ENCODE measurements around the gene RAB17.

RAB17 gene

DNA sequence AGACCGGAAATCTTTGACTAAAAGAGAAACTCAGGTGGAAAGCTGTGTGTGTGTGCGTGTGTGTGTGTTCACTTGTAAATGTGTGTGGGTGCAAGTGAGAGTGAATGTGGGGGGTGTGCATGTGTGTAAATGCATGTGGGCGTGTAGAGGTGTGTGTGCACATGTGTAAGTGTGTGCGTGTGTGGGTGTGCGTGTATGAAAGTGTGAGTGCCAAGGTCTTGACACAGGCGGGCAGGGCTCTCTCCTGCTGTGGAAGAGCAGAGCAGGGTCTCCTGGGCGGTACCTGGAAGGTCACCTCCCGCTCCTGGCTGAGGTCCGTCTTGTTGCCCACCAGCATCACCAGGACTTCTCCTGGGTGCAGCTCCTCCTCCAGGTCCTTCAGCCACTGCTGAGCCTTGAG, 13.6 kb downstream of the RAB17 start:
- no peak for DNase-seq

DNA sequence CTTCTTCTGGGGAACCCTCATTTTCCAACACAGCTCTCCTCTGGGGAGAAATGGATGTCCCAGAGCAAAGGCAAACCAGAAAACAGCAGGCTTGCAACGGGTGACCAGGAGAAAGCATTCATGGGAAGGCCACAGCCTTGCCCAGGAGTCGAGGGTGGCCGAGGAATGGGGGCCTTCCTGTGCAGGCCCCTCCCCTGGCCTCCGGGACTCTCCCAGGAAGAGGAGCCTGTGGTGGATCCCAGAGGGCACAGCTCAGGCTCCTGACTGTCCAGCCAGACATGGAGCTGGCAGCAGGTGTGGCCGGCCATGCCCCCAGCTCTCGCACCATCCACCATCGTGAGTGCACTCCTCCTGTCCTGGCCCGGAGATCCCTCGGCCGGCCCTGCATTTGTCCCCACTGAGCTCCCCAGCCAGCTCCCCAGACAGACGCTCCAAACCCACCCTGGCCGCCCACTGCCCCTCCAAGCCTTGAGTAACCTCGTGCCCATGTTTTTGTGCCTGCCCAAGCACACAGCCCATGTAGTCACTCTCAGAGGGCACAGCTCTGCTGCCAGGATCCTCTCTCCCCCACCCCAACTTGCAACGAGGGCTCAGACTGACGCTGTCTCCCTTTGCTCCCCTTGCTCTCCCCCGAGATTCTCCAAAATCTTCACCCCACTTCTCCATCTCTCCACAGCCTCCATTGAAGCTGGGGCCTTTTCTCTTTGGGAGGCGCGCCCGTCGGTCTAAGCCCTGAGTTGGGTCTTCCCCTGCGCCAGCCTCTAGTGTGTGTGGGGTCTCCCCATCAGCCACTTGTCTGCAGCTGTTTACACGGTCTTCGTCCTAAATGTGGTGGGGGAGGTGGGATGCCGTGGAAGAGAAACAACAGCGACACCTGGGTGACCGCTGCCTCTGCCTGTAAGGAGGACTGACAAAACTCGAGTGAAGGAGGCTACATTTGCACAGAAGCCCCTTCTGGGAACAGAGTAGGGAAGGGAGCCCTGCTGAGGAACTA, 14.4 kb downstream of the RAB17 start:
- DNase-seq: no peak

DNA sequence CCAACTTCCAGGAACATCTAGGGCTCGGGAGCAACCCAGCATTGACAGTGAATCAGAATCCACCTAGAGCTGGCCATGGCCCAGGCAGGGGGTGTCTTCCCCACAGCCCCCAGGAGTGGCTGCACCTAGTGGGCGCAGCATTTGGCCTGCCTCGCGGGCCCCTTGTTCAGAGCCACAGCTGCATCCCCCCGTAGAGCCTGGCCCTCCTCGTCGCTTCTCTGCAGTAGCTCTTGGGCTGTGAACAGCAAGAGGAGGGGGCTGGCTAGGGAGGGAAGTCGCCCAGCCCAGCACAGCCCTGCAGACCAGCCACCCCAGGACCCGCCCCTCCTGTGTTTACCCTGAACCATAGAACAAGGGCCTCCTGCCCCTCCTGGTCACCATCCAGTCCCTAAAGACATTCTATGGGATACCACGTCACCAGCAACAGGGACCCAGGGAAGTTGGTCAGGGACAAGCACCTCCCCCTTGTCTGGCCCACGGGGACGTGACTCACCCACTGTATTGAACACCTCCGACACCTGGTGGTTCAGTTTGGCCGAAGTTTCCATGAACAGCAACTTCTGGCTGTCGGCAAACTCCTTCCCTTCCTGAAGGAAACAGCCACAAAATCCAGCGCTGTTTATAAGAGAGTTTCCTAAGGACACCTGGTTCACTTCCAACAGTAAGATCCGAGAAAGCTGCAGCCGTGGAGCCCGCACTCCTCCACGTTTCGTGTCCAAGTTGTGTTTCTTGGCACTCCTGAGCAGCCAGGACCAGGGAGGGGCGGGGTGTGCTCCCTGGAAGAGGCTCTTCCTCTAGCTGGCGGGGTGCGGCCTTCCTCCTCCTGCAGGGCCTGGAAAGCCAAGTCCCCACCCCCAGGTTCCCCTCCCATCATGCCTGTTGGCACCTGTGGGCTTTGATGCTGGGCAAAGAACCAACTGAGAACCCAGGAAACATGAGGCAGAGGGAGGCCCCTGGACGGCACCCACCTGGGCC, 15.4 kb downstream of the RAB17 start:
- no peak for DNase-seq

DNA sequence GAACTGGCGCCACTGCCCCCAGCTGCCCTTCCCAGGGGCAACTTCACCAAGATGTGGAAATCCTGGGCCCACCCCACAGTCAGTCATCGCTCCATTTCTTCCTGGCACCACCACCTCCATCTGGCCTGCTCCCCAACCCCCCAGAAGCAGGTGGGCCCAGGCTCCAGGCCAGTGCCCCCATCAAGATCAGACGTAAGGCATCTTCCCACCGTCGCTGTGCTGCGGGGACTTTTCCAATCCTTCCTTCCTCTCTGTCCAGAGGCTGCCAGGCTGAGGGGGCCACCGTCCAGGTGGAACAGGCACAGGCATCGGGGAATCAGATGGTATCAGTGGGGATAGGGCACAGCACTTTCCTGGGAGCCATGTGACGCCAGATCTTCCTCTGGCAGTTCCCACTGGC, 16.1 kb downstream of the RAB17 start:
- DNase-seq: no peak

DNA sequence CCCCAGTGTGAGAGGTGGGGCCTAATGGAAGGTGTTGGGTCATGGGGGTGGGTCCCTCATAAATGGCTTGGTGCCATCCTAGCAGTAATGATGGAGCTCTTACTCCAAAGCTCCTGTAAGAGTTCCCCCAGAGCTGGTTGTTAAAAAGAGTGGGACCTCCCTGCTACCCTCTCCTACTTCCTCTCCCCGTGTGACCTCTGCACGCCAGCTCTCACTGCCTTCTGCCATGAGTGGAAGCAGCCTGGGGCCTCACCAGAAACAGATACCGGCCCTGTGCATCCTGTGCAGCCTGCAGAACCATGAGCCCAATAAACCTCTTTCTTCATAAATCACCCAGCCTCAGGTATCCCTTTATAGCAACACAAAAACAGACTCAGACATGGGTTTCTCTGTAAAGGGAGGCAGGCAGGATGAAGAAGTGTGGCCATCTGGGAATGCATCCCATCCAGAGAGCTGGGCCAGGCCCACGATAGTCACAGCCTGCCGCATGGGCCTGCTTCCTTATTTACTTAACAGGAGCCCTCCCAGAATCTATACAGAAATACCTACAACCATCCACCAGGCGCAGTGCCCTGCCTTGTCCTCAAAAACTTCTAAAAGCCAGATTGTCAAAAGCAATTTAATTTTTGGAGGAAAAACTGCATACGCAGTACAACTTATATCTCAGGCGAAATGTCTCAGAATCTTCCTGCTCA, 16.7 kb downstream of the RAB17 start:
- DNase-seq: no peak

DNA sequence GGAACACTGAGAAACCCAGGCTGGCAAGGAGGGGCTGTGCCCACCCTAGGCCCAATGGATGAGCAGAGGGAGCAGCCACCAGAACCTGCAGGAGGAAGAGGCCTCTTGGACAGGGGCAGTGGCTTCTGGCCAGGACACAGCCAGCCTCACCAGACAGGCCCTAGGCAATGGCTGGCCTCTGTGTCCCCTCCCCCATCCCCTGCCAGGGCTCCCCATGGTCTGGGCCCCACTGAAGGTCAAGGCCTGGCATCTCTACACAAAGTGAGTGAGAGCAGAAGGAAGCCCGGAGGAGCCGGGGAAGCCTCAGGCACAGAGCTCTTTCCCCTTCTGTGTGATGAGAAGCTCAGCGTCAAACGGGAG, 17.8 kb downstream of the RAB17 start:
- DNase-seq: no peak

DNA sequence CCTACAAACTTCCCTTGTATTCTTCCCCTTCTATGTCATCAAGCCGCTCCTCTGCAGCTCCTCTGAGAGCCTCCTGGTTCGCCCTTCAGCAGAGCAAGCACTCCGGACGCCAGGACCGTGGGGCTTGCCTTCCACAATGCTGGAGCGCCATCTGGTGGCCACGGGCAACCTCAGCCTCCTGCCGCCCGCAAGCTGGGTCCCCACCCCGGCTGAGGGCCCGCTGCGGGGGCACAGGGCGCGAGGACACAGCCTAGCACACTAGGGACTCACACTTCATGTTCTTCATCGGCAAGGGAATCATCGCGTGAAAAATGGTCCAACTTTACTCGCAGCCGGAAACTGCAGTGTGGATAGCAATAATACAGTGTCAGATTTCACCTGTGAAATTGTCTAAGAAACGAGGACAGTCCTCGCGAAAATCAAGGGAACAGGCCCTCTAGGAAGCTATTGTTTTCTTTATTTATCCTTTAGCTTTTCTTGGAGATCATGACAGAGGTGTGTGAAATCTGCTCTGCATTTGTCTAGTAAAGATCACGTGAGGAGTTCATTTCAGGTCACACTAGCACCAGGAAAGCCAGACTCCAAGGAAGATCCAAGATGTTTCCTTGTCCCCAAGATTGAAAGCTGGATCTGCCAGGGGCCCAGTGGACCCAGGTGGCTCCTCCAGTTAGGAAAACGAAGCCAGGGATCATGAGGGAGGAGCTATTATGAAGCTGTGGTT, 18.4 kb downstream of the RAB17 start:
- DNase-seq: peak; percentile 89 to 94

DNA sequence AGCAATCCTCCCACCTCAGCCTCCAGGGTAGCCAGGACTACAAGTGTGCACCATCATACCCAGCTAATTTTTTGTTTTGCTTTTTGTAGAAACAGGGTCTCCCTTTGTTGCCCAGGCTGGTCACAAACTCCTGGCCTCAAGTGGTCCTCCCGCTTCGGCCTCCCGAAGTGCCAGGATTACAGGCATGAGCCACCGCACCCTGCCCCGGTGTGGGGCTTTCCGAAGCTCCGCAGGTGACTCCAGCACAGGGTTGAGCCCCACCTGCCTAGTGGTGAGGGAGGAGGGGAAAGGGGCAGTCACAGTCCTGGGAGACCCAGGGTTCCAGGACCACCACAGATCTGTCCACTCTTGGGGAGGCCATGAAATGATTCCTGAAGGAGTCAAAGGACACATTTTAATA, 19.0 kb downstream of the RAB17 start:
- DNase-seq: no peak

DNA sequence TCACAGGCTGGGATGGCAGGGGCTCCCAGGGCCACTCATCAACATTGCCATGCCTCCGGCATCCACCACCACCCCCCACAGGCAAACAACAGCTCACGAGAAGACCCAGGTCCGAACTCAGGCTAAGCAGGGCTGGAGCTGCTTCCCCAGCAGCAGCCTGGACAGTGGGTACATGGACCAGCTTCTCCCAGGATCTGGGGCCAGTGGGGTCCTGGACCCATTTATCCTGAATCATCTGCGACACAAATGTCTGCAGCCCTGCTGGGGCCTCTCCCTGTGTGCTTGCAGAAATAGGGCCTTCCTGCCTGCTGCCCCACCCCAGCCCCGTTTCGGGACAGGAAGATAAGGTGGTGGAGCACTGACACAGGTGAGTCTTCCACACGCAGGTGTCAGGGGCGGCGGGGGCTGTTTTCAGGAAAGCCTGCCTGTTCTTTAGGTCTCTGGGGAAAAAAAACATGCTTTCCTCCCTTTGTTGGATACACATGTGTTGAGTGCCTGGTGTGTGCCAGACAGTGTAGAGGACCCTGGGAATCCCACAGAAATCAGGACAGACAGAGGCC, 19.7 kb downstream of the RAB17 start:
- DNase-seq: no peak

DNA sequence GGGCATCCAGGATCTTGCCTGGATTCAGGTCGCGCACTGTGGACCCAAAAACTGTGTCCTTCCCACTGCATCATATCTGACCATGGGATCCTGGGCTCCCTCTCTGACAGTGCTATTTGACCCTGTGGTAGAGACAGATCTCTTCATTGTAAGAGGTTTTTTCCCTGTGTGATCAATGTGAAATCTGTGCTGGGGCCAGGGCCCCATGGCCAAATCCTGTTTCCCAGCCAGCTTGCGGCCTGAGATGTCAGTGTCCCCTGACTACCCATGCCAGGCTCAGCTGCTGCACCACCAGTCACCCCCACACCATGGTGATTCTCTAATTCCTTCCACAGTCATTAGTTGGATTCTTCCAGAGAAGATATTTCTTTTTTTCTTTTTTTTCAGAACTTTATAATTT, 20.6 kb downstream of the RAB17 start:
- no peak for DNase-seq

DNA sequence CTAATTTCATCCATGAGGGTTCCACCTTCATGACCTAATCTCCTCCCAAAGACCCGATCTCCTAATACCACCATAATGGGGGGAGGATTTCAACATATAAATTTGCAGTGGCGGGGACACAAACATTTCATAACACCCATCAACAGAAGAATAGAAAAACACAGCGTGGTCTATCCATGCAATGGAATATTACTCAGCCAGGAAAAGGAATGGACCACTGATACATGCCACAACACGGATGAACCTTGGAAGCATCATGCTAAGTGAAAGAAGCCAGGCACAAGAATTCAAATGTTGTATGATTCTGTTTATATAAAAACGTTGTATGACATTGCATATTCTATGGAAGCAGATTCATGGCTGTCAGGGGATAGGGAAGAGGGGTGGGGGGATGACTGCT, 21.5 kb downstream of the RAB17 start:
- DNase-seq: no peak

DNA sequence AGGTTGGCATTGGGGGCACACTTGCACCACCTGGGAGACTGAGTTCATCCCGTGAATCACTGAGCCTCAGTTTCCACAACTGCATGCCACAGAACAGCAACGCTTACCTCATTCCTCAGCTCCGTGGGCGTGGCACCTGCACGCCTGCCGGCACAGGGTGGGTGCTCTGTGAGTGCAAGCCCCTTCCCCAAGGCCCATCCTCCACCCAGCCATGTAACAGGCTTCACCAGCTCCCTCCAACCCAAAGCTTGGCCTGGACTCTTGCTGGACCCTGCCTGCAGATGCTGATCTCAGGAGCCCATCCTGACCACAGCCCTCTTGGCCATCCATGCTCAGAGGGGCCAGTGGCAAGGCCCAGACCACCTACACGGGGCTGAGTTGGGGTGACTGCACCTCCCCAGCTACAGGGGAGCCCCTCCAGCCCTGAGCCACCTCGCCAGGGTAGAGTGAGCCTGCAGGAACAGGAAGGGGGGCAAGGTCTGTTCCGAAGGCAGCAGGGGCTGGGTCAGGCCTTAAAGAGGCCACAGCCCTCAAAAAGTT, 22.3 kb downstream of the RAB17 start:
- DNase-seq: no peak

DNA sequence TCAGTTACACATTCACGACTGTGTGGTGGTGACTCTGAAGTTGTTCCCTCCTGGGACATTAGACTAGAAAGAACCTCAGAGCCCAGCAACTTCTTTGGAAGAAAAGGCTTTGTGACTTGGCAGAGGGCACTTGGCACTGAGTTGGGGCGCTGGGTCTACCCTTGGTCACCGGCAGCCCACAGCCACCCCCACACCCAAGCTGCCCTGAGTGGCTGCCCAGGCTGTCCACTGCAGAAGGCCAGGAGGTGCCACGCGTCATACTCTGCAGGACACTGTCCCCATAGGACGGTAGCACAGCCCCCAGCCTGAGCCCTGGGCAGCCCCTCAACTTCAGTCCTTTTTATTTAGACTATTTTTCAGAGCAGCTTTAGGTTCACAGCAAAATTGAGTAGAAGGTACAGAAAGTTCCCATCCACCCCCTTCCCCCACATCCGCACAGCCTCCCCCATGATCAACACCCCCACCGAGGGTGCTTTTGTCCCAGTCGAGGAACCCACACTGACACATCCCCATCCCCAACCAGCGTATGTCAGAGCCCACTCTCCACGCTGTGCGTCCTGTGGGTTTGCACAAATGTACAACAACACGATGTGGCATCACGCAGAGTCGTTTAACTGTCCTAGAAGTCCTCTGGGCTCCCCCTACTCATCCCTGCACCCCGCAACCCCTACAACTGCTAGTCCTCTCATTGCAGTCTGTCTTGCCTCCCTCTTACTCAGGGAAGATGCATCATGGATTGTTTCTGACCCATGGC, 23.1 kb downstream of the RAB17 start:
- DNase-seq: no peak

DNA sequence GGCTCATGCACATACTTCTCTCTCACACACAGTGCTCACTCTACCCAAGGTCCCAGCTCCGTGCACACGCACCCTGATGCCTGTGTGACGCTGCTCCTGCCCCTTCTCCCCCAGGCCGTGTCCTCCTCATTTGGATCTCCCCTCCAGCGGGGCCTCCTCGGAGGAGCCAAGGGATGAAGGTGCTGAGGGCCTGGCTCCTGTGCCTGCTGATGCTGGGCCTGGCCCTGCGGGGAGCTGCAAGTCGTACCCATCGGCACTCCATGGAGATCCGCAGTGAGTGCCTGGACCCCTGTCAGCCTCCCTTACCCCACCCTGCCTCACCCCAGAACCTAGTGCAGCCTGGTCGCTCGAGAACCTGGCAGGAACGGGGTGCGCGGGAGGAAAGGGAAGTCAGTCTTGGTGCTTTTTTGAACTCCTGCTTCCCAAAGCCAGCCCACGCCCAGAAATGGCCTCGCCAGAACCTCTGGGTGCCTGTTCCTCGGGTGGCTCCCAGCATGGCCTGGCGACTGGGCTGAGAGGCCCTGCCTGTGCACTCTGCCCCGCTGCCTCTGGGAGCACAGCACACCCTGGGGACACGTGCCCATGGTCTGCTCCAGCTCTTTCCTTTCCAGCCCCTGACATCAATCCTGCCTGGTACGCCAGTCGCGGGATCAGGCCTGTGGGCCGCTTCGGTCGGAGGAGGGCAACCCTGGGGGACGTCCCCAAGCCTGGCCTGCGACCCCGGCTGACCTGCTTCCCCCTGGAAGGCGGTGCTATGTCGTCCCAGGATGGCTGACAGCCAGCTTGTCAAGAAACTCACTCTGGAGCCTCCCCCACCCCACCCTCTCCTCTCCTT, 23.9 kb downstream of the RAB17 start, which contains the start of gene PRLH:
Gene PRLH (plus strand): TSS at position 174 of the 835 bp plus-strand sequence. CDS start 0 bp downstream, at position 174.
- peak in 1 of 2 donors; percentile 14 for DNase-seq

DNA sequence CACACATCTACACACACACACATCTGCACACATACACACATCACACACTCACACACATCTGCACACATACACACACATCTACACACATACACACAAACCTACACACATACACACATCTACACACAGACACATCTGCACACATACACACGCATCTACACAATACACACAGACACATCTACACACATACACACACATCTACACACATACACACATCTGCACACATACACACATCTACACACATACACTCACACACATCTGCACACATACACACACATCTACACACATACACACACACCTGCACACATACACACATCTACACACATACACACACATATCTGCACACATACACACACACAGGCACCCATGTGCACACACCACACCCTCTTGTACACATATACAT, 24.6 kb downstream of the RAB17 start:
- DNase-seq: no peak

DNA sequence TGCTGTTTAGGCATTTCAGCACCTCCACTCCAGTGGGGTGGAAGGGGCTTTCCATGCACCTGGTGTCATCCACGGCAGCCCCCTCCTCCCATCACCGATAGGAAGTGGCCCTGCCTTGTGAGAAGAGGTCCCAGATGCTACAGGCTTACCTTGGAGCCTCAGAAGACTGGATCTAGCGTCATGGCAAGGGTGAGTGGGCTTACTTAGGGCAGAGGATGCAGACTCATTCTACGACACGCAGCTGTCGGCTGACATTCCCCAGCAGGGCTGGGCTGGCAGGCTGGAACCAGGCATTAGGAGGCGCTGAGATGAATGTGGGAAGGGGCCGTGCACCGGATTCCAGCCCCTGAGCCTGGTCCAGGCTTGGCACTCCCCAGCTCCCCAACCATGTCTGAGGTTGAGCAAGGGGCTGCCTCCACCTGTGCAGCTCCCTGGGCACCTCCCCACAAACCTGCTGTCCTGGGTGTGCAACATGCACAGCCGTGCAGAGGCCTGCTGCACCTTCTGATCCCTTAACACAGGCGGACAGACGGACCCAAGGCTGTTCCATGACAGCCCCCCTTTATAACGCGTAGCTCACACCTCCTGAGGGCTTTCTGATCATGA, 25.9 kb downstream of the RAB17 start:
- no peak for DNase-seq

DNA sequence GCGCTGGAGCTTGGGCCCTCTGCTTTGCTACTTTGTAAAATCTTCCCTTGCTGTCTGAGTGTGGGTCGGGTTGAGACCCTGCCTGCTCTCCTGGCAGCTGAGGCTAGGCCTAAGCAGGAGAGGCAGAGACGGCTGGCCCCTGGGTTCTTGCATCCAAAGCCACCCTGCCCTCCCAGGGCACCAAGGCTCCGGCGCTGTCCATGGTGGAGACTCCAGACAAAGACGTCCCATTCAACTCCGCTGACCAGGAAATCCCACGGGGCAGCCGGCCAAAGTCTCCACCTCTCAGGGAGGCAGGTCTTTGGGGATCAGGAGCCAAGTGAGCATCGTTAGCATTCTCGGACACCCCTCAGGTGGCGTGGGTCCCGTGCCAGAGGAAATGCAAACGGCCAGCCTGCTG, 26.7 kb downstream of the RAB17 start:
- DNase-seq: no peak

DNA sequence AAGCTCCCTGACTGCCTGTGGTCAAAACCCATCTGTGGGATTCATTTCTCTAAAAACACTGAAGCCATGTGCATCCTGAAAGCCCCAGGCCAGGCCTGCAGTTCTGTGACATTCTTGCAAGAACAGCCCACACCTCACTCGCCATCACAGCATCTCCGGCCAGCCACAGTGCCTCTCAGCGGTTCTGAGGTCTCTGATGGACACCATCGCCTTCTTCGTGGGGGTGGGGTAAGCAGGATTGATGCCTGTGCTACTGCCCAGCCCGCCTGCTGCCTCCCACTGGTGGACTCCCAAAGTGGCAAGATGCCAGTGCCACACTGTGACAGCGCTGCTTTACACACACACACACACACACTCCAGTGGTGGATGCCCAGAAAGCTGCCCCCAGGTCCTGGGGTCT, 29.3 kb downstream of the RAB17 start:
- DNase-seq: no peak

DNA sequence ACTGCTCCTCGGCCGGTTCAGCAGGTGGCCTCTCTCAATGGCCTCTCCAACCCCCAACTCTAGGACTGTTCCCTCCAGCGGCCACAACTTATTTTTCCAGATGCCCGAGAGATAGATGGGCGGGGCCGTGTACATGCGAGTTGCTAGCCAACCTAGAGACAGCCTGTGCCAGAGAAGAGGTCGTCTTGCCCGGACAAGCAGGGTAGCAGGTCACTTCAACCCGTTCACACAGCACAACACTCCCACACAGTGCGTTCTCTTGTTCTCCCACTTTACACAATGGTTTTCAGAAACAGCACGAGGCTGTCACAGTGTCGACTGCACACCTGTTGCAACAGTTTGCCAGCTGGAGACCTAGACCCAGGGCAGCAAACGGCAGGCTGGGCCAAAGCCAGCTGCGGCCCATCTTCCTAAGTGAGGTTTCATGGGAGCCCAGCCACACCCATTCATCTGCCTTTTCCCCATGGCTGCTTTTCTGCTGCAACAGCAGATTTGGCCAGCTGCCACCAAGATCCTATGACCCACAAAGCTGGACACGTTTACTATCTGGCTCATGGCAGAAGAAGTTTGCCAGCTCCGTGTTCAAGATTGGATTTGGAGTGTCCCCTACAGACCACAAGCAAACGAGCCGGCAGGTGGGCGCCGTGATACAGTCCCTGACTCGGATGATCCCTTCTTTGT, 31.4 kb downstream of the RAB17 start:
- DNase-seq: peak; percentile 5 to 12
